ENCODE results near the gene DMBT1. TPM values are rescaled to one million over a fixed set of nuclear protein-coding genes. Genes with fewer than 3 reads are reported as not detected.

DMBT1 gene
- total RNA-seq, 1 donor from 2014 or later = not detected

- Mint-ChIP-seq H3K4me1 (no peaks in the 10 kb centered on the region), H3K36me3 (ENCODE audit: low read depth) (no peaks in the 10 kb centered on the region), H3K4me3 (no peak overlapping the region), H3K27me3 (ENCODE audit: low read depth) (peaks cover 3% of the 10 kb centered on the region), H3K27ac (ENCODE audit: unreplicated experiment) (no peak overlapping the region), H3K9me3 (peaks cover 8% of the 10 kb centered on the region)
- DNase-seq (ENCODE audit: low read depth, low spot score) = no peak
- TF ChIP-seq CTCF (conservative IDR thresholded peaks at IDR 0.05) = no peak
These were observed 64.0 kb downstream of the DMBT1 start for GRCh38 chr10:122624546-122624945.

DNA sequence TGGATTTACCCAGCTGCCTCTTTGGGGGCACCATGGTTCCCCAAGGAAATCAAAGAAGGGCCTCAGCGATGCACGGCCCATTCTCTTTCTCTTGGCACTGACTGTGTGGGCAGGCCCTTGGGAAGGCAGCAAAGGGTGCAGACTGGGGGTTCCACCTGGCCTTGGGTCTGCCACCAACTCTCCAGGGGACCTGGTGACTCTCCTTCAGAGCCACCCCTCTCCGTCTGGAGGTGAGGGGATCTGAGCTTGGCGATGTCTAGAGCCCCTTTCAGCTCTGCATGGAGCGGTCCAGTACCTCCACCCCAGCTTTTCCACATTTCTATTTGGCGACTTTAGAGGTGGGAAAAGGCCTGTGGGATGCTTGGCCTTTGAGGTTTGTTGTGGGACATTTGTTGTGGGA, 70.0 kb downstream of the DMBT1 start:
- H3K4me3 Mint-ChIP-seq = no peak overlapping the region
- no peaks in the 10 kb centered on the region for H3K27me3 Mint-ChIP-seq (ENCODE audit: low read depth)
- H3K4me1 Mint-ChIP-seq = peaks cover 5% of the 10 kb centered on the region
- TF ChIP-seq CTCF (conservative IDR thresholded peaks at IDR 0.05) = no peak
- no peak for DNase-seq (ENCODE audit: low read depth, low spot score)
- H3K36me3 Mint-ChIP-seq (ENCODE audit: low read depth) = no peaks in the 10 kb centered on the region
- no peaks in the 10 kb centered on the region for H3K9me3 Mint-ChIP-seq
- no peak overlapping the region for H3K27ac Mint-ChIP-seq (ENCODE audit: unreplicated experiment)

- H3K4me3 Mint-ChIP-seq = no peak overlapping the region
- no peaks in the 10 kb centered on the region for H3K27me3 Mint-ChIP-seq (ENCODE audit: low read depth)
- H3K9me3 Mint-ChIP-seq = no peaks in the 10 kb centered on the region
- H3K27ac Mint-ChIP-seq (ENCODE audit: unreplicated experiment) = no peak overlapping the region
- DNase-seq (ENCODE audit: low read depth, low spot score) = no peak
- no peaks in the 10 kb centered on the region for H3K36me3 Mint-ChIP-seq (ENCODE audit: low read depth)
- H3K4me1 Mint-ChIP-seq = peaks cover 5% of the 10 kb centered on the region
- no peak for TF ChIP-seq CTCF (conservative IDR thresholded peaks at IDR 0.05)
These were observed 71.5 kb downstream of the DMBT1 start for GRCh38 chr10:122632031-122632430.

DNA sequence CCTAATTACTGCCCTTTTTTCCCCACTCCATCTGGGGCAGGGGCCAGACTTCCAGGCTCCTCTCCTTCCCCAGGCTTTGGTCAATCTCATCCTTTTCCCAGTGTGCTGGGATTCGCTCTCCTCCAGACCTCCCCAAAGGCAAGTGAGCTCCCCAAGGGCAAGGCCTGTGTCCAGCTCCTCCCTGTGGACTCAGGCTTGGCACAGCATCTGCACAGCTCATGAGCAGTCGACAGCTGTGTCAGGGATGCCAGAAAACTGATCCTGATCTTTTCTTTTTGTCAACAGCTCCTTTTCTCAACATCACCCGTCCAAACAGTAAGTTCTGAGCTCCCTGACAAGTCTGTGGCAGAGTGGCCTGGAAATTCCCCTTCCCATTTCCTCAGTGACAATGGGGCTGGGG, 72.0 kb downstream of the DMBT1 start:
- H3K4me3 Mint-ChIP-seq = no peak overlapping the region
- no peaks in the 10 kb centered on the region for H3K36me3 Mint-ChIP-seq (ENCODE audit: low read depth)
- peaks cover 5% of the 10 kb centered on the region for H3K4me1 Mint-ChIP-seq
- H3K9me3 Mint-ChIP-seq = no peaks in the 10 kb centered on the region
- H3K27me3 Mint-ChIP-seq (ENCODE audit: low read depth) = no peaks in the 10 kb centered on the region
- no peak overlapping the region for H3K27ac Mint-ChIP-seq (ENCODE audit: unreplicated experiment)
- DNase-seq (ENCODE audit: low read depth, low spot score) = no peak
- no peak for TF ChIP-seq CTCF (conservative IDR thresholded peaks at IDR 0.05)

- Mint-ChIP-seq H3K27me3 (ENCODE audit: low read depth) (no peaks in the 10 kb centered on the region), H3K36me3 (ENCODE audit: low read depth) (no peaks in the 10 kb centered on the region), H3K4me3 (no peak overlapping the region), H3K9me3 (no peaks in the 10 kb centered on the region), H3K4me1 (peaks cover 5% of the 10 kb centered on the region), H3K27ac (ENCODE audit: unreplicated experiment) (peak overlapping the region; percentile 78)
- no peak for DNase-seq (ENCODE audit: low read depth, low spot score)
- TF ChIP-seq CTCF (conservative IDR thresholded peaks at IDR 0.05) = no peak
These were observed 76.4 kb downstream of the DMBT1 start for GRCh38 chr10:122636953-122637352.

DNA sequence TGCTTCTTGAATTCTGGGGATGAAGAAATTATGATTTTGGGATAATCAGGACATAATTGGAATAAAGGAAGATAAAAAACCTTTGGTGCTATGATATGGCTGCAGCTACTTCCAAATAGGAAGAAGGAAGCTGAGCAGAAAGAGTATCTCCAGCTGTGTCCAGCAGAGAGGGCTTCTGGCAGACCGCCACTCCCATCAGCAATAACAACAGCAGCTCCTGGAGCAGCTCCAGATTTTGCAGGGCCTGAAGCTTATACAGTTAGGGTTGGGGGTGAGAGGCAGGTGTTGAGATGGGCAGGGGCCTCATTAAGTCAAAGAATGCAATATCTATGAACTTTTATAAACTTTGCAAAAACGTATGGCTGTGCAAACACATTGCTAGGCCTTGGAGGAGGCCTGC, 76.8 kb downstream of the DMBT1 start:
- no peaks in the 10 kb centered on the region for H3K9me3 Mint-ChIP-seq
- no peaks in the 10 kb centered on the region for H3K36me3 Mint-ChIP-seq (ENCODE audit: low read depth)
- no peak overlapping the region for H3K4me3 Mint-ChIP-seq
- H3K27me3 Mint-ChIP-seq (ENCODE audit: low read depth) = no peaks in the 10 kb centered on the region
- no peak for DNase-seq (ENCODE audit: low read depth, low spot score)
- H3K4me1 Mint-ChIP-seq = peaks cover 5% of the 10 kb centered on the region
- TF ChIP-seq CTCF (conservative IDR thresholded peaks at IDR 0.05) = no peak
- peak overlapping the region; percentile 78 for H3K27ac Mint-ChIP-seq (ENCODE audit: unreplicated experiment)
